PC-9 (cell line): ENCODE data around the gene MRPL27. TPM values are rescaled to one million over a fixed set of nuclear protein-coding genes. Genes with fewer than 3 reads are reported as not detected.

Experiments used
- BruUV-seq: library from RNA; stranded (reverse); fragments of 400-500 nt; replicated peaks from 2 replicates; lab custom pipeline; 2021; lab: Mats Ljungman, UMichigan
- CTCF ChIA-PET: fragments of 300-600 bp; sonication (Branson Sonifier 250); formaldehyde crosslinking; loops from one replicate; lab custom pipeline; 2022; ENCODE audit warnings: antibody characterized with exemption; lab: Charles Lee
- POLR2A ChIA-PET: fragments of 300-600 bp; sonication (Branson Sonifier 250); formaldehyde crosslinking; loops from one replicate; lab custom pipeline; 2022; ENCODE audit warnings: antibody characterized with exemption; ENCODE audit not compliant: unreplicated experiment; lab: Charles Lee
- DNase-seq, 2 experiments: peaks; one replicate each; pipeline versions ENCODE4 v3.0.0 to v3.0.0-alpha.2; 2015 to 2022; ENCODE audit warnings: mixed read lengths in 1 of 2
- H2AFZ ChIP-seq: fragments of 200-600 bp; sonication (generic); 2 replicates; pipeline ENCODE4 v1.8.1; 2017; ENCODE audit warnings: antibody characterized with exemption
- H3F3A ChIP-seq: fragments of 200-600 bp; sonication (generic); 2 replicates; pipeline ENCODE4 v1.8.1; 2017; ENCODE audit warnings: antibody characterized with exemption, mild to moderate bottlenecking, low read depth; ENCODE audit not compliant: insufficient read depth
- H3K27ac ChIP-seq: fragments of 200-600 bp; sonication (generic); 2 replicates; pipeline ENCODE4 v1.6.1; 2016; ENCODE audit warnings: mixed run types
- H3K27me3 ChIP-seq: fragments of 200-600 bp; sonication (generic); 2 replicates; pipeline ENCODE4 v1.6.1; 2016; ENCODE audit warnings: low read depth, mixed run types; ENCODE audit not compliant: insufficient read depth
- H3K36me3 ChIP-seq: fragments of 200-600 bp; sonication (generic); 2 replicates; pipeline ENCODE4 v1.6.1; 2016; ENCODE audit warnings: low read depth, mixed run types
- H3K4me1 ChIP-seq: fragments of 200-600 bp; sonication (generic); replicated peaks from 2 replicates; pipeline ENCODE4 v1.6.1; 2016; ENCODE audit warnings: mixed run types; ENCODE audit not compliant: insufficient read depth
- H3K4me2 ChIP-seq: fragments of 200-600 bp; sonication (generic); 2 replicates; pipeline ENCODE4 v1.6.1; 2017; ENCODE audit warnings: mixed run types
- H3K4me3 ChIP-seq: fragments of 200-600 bp; sonication (generic); 2 replicates; pipeline ENCODE4 v1.6.1; 2016; ENCODE audit warnings: mixed run types
- H3K79me2 ChIP-seq: fragments of 200-600 bp; sonication (generic); 2 replicates; pipeline ENCODE4 v1.6.1; 2017; ENCODE audit warnings: low read depth, mixed run types
- H3K9me2 ChIP-seq: fragments of 200-600 bp; sonication (generic); 2 replicates; pipeline ENCODE4 v1.8.1; 2017; ENCODE audit warnings: mild to moderate bottlenecking; ENCODE audit not compliant: insufficient read depth
- H3K9me3 ChIP-seq: fragments of 200-600 bp; sonication (generic); 2 replicates; pipeline ENCODE4 v1.8.1; 2016; ENCODE audit warnings: low read depth; ENCODE audit not compliant: insufficient read depth
- H4K20me1 ChIP-seq: fragments of 200-600 bp; sonication (generic); 2 replicates; pipeline ENCODE4 v1.8.1; 2017; ENCODE audit not compliant: insufficient read depth
- EZH2 ChIP-seq: fragments of 200-600 bp; sonication (generic); IDR thresholded peaks from 2 replicates; pipeline ENCODE4 v1.8.0; 2017; ENCODE audit warnings: antibody characterized with exemption, low read depth
- intact Hi-C: fragments of 100-400 bp; cut with micrococcal nuclease; formaldehyde crosslinking; loops from one replicate; pipeline ENCODE4 v1.10.0; 2022; ENCODE audit not compliant: unreplicated experiment
- total RNA-seq: library from RNA; stranded (reverse); gene quantifications from 2 replicates; pipeline ENCODE4 v1.2.3, GENCODE V29; 2021
- TF ChIP-seq, protein P1 (sequence below): fragments of 200-600 bp; sonication (generic); conservative IDR thresholded peaks from 2 replicates; pipeline ENCODE4 v1.6.1; 2017; ENCODE audit warnings: mixed run types, antibody characterized with exemption, mild to moderate bottlenecking, moderate library complexity

The MRPL27 gene
- total RNA-seq, 1 experiment from 2014 or later, result 48.3 TPM

DNA sequence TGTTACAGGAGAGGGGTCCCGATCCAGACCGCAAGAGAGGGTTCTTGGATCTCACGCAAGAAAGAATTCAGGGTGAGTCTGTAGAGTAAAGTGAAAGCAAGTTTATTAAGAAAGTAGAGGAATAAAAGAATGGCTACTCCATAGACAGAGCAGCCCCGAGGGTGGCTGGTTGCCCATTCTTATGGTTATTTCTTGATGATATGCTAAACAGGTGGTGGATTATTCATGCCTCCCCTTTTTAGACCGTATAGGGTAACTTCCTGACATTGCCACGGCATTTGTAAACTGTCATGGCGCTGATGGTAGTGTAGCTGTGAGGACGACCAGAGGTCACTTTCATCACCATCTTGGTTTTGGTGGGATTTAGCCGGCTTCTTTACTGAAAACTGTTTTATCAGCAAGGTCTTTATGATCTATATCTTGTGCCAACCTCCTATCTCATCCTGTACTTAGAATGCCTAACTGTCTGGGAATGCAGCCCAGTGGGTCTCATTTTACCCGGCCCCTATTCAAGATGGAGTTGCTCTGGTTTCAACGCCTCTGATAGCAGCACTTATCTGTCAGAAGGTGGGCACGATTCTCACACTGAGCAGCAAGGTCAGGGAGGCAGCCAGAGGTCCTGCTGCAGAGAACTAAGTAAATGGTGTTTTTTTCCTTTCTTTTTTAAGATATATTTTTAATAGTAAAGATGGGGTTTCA lies 53.5 kb downstream of the MRPL27 start:
- H3F3A ChIP-seq, result no peaks in the 10 kb centered on the region
- POLR2A ChIA-PET, result interaction anchor here (0.6 to 0.7 kb wide), 2 partner anchors 70 to 166 kb away, joined by 3 to 5 read pairs; no protein-coding TSS in a partner anchor
- H3K4me2 ChIP-seq, result no peak overlapping the region
- H3K27ac ChIP-seq, result no peak overlapping the region
- H2AFZ ChIP-seq, result no peak overlapping the region
- H3K4me1 ChIP-seq, result no peaks in the 10 kb centered on the region
- no TSS peak for BruUV-seq
- CTCF ChIA-PET, result interaction anchor here (0.6 kb wide), 1 partner anchor 29 kb away, joined by 7 read pairs; no protein-coding TSS in a partner anchor
- intact Hi-C loops, result no loop called here
- no peaks in the 10 kb centered on the region for H3K79me2 ChIP-seq
- H3K9me2 ChIP-seq, result no peaks in the 10 kb centered on the region
- H3K27me3 ChIP-seq, result peaks cover 15% of the 10 kb centered on the region; the same call in 1 of the 2 replicates
- no peaks in the 10 kb centered on the region for H3K36me3 ChIP-seq
- TF ChIP-seq EZH2, result no peak
- TF ChIP-seq, protein P1, sequence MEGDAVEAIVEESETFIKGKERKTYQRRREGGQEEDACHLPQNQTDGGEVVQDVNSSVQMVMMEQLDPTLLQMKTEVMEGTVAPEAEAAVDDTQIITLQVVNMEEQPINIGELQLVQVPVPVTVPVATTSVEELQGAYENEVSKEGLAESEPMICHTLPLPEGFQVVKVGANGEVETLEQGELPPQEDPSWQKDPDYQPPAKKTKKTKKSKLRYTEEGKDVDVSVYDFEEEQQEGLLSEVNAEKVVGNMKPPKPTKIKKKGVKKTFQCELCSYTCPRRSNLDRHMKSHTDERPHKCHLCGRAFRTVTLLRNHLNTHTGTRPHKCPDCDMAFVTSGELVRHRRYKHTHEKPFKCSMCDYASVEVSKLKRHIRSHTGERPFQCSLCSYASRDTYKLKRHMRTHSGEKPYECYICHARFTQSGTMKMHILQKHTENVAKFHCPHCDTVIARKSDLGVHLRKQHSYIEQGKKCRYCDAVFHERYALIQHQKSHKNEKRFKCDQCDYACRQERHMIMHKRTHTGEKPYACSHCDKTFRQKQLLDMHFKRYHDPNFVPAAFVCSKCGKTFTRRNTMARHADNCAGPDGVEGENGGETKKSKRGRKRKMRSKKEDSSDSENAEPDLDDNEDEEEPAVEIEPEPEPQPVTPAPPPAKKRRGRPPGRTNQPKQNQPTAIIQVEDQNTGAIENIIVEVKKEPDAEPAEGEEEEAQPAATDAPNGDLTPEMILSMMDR, result no peak
- no peak for DNase-seq
- H4K20me1 ChIP-seq, result no peaks in the 10 kb centered on the region
- H3K4me3 ChIP-seq, result no peak overlapping the region
- H3K9me3 ChIP-seq, result no peaks in the 10 kb centered on the region

DNA sequence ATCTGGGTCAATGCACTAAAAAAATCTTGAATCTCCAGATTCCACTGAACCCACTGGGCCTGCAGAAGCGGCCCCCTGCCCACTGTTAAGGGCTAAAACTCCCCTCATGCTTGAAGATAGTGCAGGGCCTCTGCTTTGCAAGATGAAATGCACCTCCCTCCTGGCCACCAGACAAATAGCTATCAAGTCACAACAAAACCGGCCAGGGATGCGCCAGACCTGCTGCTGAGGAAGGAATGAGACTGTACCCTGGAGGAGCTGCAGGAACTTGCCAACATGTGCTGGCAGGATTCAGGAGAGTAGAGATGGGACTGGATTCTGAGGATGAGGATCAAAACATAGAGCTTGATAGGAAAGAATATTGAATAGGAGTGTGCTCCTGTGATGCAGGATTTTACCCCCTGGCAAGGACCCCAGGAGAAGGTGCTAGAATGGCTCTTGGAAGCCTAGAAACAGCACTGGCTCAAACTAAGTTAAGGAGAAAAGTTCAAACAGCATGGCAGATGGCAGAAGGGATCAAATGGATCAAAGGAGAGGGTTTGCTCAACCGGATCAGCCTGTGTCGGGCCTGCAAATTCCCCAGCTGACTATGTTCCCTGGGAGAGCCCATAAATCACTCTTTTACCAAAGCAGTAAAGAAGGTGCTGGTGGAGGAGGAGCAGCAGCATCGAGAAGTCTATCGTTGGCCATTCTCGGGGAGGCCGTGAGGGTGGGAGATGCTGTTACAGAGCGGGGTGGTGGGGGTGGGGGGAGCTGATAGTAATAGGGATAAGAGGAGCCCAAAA lies 54.3 kb downstream of the MRPL27 start:
- intact Hi-C loops, result no loop called here
- H3K4me2 ChIP-seq, result no peak overlapping the region
- no peaks in the 10 kb centered on the region for H3K9me2 ChIP-seq
- ChIA-PET CTCF (no interaction called here), POLR2A (no interaction called here)
- H4K20me1 ChIP-seq, result no peaks in the 10 kb centered on the region
- peaks cover 23% of the 10 kb centered on the region; the same call in 1 of the 2 replicates for H3K27me3 ChIP-seq
- no peak overlapping the region for H2AFZ ChIP-seq
- H3K27ac ChIP-seq, result no peak overlapping the region
- TF ChIP-seq, protein P1, result no peak
- no peak for TF ChIP-seq EZH2
- H3K4me3 ChIP-seq, result no peak overlapping the region
- H3K9me3 ChIP-seq, result no peaks in the 10 kb centered on the region
- H3F3A ChIP-seq, result no peaks in the 10 kb centered on the region
- H3K36me3 ChIP-seq, result no peaks in the 10 kb centered on the region
- BruUV-seq, result no TSS peak
- DNase-seq, result no peak
- no peaks in the 10 kb centered on the region for H3K4me1 ChIP-seq
- no peaks in the 10 kb centered on the region for H3K79me2 ChIP-seq

Other genes with a start within 250 kb of the MRPL27 start
- gene SAMD14, start 243.0 kb downstream of the MRPL27 start, total RNA-seq, result 0.17 and 0.73 TPM in 2 replicates
- gene PPP1R9B, start 222.5 kb downstream of the MRPL27 start, total RNA-seq, result 34.0 and 35.8 TPM in 2 replicates
- gene SGCA, start 207.2 kb downstream of the MRPL27 start, total RNA-seq, result not detected in 2 replicates
- 20.7 and 29.5 TPM in 2 replicates for gene COL1A1, start 171.6 kb downstream of the MRPL27 start, total RNA-seq
- 12.9 and 16.6 TPM in 2 replicates for gene TMEM92, start 98.7 kb downstream of the MRPL27 start, total RNA-seq
- gene XYLT2, start 27.1 kb downstream of the MRPL27 start, total RNA-seq, result 34.0 and 37.5 TPM in 2 replicates
- 18.2 and 21.0 TPM in 2 replicates for gene EME1, start within 50 bp of the MRPL27 start, total RNA-seq
- gene LRRC59, start 24.3 kb upstream of the MRPL27 start, total RNA-seq, result 72.9 and 102 TPM in 2 replicates
- 149 and 154 TPM in 2 replicates for gene ACSF2, start 53.0 kb upstream of the MRPL27 start, total RNA-seq
- not detected in 2 replicates for gene CHAD, start 95.7 kb upstream of the MRPL27 start, total RNA-seq
- 14.8 and 15.1 TPM in 2 replicates for gene RSAD1, start 105.7 kb upstream of the MRPL27 start, total RNA-seq
- 4.9 and 11.6 TPM in 2 replicates for gene MYCBPAP, start 135.3 kb upstream of the MRPL27 start, total RNA-seq
- 15.6 and 22.8 TPM in 2 replicates for gene EPN3, start 159.6 kb upstream of the MRPL27 start, total RNA-seq
- 41.5 and 60.5 TPM in 2 replicates for gene SPATA20, start 174.0 kb upstream of the MRPL27 start, total RNA-seq
- gene CACNA1G, start 187.5 kb upstream of the MRPL27 start, total RNA-seq, result 0.28 and 0.46 TPM in 2 replicates